Peyer's patch (tissue), 4 donors: Measurements from ENCODE around the gene ATXN2.

Experiments used
- POLR2A ChIP-seq, 2 donors: fragments of 450-650 bp; IDR thresholded peaks; one replicate each; pipeline ENCODE4 v1.5.1; 2017; ENCODE audit warnings: antibody characterized with exemption in 2 of 2, mild to moderate bottlenecking in 2 of 2, moderate library complexity in 2 of 2
- TF ChIP-seq, protein P1 (sequence below), 6 experiments: fragments of 450-650 bp in 4 of 6; fragments of 200-600 bp in 2 of 6; sonication (generic) in 1 of 6; IDR thresholded peaks; one replicate each; pipeline ENCODE4 v1.5.1; 2017 to 2019; ENCODE audit warnings: antibody characterized with exemption in 6 of 6, mild to moderate bottlenecking in 3 of 6, moderate library complexity in 1 of 6

DNA sequence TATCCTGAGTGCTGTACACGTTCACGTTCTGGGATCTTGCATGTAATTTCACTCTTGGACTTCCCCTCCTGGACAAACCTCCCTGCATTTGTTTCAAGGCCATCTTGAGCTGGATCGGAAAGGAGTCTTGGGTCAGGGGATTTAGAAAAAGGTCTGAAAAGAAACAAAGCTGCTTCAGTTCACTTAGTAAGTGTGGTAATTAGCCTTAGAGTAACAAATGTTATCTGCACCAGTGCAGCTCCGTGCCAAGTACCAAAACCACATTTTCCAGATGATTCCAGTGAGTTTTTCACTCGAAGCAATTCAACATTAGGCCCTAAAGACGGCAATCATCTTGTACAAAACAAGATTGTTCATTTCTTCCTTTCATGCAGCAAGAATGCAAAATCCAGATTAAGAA, 39.4 kb upstream of the ATXN2 start:
- TF ChIP-seq, protein P1, sequence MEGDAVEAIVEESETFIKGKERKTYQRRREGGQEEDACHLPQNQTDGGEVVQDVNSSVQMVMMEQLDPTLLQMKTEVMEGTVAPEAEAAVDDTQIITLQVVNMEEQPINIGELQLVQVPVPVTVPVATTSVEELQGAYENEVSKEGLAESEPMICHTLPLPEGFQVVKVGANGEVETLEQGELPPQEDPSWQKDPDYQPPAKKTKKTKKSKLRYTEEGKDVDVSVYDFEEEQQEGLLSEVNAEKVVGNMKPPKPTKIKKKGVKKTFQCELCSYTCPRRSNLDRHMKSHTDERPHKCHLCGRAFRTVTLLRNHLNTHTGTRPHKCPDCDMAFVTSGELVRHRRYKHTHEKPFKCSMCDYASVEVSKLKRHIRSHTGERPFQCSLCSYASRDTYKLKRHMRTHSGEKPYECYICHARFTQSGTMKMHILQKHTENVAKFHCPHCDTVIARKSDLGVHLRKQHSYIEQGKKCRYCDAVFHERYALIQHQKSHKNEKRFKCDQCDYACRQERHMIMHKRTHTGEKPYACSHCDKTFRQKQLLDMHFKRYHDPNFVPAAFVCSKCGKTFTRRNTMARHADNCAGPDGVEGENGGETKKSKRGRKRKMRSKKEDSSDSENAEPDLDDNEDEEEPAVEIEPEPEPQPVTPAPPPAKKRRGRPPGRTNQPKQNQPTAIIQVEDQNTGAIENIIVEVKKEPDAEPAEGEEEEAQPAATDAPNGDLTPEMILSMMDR (IDR thresholded peaks at IDR 0.05): no peak
- no peak for TF ChIP-seq POLR2A (IDR thresholded peaks at IDR 0.05)
